Kidney glomerular epithelial cell (primary cell): ENCODE data around the gene GID8.

ENCODE experiments used
- DNase-seq: peaks from one replicate; lab custom pipeline; 2025; lab: John Stamatoyannopoulos, UW

Gene GID8

GRCh38 chr20:62922451-62922921 is 15.5 kb upstream of the GID8 start:
- no peak for DNase-seq

- peak; percentile 78 for DNase-seq
Observed at GRCh38 chr20:62923059-62923668, 14.8 kb upstream of the GID8 start.

- no peak for DNase-seq
Observed at GRCh38 chr20:62923669-62924441, 14.1 kb upstream of the GID8 start.

DNA sequence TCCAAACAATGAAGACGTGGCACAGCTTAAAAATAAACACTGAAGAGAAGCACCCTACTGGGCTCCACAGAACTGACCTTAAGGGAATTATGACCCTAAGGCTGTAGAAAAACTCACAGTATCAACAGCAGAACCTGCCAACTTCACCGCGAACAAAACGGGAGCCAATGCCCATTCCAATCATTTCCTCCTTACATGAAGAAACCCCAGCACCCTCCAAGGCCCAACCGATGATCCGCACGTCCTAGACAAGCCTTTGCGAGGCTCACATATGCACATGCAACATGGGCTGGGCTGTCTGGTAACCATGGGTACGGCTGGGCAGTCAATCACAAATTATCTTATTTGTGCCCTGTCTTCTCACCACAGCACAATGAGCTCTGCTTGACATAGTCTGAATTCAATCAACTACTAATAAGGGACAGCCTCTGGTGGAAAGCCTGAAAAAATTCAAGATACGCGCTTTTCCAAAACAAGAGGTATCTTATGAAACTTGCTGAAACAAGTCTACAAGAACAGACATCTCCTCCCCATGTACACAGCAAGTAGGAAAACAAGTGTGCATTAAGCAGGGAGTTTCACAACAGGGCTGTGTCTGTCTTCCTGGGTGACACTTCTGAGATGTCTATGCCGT is 13.4 kb upstream of the GID8 start:
- DNase-seq: peak; percentile 11

GRCh38 chr20:62925076-62925419 is 12.9 kb upstream of the GID8 start:
- DNase-seq: no peak

DNA sequence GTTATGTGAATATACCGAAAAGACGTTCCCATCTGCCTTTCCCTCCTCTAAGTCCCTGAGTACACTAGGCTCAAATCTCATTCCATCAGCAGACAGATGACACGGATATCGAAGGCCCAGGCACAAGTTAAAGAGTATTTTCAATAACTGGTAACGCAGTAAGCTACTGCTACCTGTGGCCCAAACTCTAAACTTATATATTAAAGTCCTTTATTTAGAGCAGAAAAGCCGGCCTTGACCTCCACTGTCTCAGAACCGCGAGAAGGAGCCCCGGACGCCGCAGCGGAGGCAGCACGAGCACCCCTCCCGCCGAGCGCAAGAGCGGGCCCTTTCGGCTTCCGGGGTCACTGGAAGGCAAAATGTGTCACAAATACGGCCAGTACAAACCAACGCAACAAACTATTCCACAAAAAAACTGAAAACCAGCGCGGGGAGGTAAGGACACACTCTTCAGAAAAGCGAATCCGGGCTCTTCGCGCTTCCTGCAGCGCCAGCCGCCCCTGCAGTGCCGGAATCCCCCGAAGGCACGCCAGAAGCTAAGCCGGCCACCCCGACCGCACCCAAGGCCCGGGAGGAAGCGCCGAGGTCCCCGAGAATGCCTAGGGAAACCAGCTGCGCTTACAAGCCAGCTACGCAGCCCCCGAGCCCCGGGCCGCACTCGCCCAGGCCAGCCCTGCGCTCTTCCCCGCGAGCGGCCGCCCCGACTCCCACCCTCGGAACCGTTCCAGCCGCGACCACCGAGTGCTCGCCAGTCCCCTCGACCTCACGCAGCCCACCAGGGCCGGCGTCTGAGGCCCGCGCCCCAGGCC is 12.3 kb upstream of the GID8 start:
- no peak for DNase-seq

DNA sequence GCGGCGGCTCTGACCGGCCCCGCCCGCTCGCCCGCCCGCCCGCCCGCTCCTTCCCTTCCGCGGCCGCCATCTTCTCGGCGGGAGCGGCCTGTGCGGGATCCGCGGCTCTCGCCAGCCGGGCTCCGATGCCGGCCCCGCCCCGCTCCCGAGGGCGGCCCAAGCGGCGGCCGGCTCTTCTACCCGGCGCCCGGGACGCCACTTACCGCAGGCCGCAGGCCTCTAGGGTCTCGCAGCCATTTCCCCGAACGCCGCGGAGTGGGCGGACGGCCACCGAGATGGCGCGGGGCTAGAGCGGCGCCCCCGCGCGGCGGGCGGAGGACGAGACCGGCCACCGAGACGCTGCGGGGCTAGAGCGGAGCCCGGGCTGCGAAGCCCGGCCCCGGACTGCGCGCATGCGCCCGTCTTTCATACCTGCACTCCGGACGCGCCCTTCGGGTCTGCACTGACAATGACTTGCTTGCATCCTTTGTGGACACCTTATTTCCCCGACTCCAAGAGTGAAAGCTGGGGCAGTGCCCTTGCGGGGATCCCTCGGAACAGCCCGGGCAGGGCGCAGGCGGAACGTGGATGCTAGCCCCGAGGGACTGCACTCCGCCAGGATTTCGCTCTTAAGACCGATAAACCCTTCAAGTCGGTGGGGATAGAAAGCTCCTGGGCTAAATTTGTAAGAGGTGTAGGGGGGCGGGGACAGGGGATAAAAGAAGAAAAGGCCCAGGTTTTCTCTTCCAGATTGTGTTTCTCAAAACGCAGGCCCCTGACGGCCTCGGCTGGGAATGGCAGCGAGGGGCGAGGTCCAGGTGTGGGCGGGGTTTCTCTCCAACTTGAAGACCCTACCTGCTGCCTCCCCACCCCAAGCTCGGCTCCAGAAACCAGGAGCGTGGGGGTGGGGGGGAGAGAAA is 11.5 kb upstream of the GID8 start, which contains the start of gene DIDO1:
Gene DIDO1 (minus strand): TSS at position 277 of the 899 bp plus-strand sequence.
- DNase-seq: peak; percentile 75

GRCh38 chr20:62927128-62927705 is 10.7 kb upstream of the GID8 start:
- DNase-seq: no peak

DNA sequence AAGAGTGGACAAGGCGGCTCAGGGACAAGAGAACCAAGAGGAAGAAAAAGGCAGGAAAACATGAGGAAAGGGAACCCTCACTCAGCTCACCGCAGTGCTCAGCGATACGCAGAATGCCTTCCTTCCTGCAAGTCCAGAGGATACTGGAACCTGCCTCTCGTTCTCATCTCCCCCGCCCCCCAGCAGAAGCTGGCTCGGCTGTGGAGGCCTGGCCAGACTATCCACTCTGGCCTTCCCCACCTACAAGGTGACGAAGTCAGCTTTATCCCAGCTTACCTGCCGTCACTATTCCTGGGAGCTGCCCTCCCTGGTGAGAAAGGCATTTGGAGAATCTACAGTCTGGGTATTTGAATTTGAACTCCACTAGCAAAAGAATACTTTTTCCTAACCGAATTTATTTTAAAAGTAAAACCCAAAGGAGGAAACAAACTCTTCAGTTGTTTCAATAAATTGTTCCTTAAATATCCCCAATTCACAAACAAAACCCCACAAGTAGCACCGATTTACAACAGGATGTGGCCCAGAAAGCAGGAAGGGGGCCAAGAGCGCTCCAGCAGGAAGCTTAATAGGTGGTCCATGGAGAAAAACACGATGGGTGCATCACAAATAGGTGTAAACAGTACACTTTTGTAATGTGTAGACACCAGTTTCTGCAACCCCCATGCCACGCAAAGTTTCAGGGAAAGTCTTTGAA is 9.6 kb upstream of the GID8 start:
- no peak for DNase-seq

DNA sequence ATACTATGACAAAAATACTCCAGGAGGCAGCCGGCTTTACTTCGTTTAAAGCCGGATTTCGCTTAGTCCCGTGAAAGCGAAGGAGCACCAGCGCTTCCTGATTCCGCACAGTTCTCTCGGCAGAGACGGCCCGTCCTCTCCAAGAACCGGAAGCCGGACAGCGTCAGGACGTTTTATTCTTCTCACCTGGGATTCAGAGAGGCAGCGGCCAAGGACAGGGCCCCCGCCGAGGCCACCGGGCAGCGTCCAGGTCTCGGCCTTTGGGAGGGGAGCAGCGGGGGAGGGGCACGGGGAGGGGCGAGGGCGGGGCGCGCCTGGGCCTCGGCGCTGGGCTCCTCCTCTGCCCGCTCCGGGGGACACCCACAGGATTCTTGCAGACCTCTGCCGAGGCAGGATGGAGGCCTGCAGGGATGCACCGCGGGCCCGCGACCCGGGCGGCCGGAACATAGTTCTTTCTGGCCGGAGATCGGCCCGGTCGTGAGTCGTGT is 8.9 kb upstream of the GID8 start:
- DNase-seq: peak; percentile 58

DNA sequence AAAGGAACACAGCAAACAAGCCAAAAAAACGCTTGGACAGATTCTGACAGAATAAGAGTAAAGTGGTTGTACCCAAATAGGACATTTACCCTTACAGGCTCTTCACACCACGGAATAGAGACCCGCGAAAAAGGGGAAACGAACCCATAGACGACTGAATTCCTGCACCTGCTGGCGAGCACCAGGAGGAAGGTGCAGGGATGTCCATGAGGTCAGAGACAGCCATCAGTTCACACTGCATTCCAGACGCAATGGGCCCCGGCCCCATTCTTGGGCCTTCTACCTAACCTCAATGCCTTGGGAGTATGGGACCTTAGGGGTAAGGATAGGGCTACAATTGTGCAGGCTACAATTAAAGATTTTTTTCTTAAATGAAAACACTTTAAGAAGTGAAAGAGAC is 6.5 kb upstream of the GID8 start:
- DNase-seq: no peak

DNA sequence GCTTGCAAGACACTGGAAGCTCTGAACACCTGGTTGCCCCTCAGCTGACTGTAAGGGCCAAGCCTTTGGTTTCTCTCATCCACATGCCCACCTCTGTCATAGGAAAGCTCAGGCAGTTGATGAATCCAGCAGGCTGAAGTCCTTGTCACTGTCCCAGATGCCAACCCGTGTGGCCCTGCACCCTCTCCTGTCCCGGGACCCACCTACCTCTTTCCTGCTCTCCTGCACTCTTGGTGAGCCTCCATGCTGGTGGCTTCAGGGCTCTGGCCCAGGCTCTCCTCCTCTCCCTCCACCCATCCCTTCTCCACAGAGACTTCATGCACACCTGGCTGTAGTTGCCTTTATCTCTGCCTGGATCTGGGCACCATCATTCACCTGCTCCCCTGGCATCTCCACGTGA is 4.0 kb upstream of the GID8 start:
- no peak for DNase-seq

GRCh38 chr20:62935204-62935967 is 2.6 kb upstream of the GID8 start:
- no peak for DNase-seq

DNA sequence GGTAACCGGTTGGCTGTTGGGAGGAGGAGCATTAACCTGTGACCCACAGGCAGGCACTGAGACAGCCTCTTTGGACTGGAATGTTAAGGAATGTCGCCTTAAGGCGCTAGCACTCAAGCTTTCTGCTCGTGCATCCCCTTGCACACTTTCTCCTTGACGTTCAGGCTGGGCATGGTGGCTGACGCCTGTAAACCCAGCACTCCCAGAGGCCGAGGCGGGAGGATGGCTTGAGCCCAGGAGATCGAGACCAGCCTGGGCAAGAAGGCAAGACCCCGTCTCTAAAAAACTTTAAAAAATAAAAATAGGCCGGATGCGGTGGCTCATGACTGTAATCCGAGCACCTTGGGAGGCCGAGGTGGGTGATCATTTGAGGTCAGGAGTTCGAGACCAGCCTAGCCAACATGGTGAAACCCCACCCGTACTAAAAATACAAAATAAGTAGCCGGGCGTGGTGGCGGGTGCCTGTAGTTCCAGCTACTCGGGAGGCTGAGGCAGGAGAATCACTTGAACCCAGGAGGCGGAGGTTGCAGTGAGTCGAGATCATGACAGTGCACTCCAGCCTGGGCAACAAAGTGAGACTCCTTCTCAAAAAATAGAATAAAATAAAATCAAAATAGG is 1.9 kb upstream of the GID8 start:
- no peak for DNase-seq

- peak; percentile 94 for DNase-seq
Observed at GRCh38 chr20:62937268-62938104, 461 bp upstream of the GID8 start.

GRCh38 chr20:62940875-62941274 is 2.9 kb downstream of the GID8 start:
- DNase-seq: no peak

DNA sequence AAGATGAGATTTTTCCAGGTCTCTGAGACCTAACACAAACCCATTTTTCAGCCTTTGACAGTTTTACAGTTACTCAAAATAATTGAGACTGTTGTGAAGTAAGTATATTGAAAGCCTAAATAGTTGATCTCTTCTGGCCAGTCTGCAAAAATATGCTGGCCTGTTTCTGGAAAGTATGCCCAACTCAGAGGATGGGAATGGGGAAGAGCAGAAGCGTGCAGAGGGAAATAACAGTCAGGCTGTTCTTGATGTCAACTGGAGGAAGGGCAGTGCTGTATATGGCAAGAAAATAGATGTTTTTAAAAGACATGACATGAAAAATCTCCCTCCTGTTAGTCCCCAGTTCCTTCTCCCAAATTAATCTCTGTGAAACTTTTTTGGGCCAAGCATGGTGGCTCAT is 3.8 kb downstream of the GID8 start:
- DNase-seq: no peak

DNA sequence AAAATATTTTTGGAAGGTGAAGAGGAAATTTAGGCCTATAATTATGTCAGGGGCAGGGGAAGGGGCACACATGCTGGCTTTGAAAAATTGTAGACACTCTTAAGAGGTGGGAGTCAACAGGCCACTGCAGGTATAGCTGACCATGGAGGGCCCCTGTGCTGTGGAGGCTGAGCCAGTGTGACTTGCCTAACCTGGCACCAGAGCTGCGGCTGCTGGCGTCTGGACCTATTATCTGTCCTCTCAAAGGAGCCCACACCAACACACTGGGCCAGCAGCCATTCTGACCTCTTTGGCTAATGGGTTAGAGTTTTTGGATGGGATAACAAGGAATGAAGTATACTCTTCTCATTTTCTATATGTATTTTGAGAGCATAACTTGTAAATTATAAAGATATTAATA is 4.5 kb downstream of the GID8 start:
- DNase-seq: no peak
